Measurements from ENCODE around the gene FOXL2.

DNA sequence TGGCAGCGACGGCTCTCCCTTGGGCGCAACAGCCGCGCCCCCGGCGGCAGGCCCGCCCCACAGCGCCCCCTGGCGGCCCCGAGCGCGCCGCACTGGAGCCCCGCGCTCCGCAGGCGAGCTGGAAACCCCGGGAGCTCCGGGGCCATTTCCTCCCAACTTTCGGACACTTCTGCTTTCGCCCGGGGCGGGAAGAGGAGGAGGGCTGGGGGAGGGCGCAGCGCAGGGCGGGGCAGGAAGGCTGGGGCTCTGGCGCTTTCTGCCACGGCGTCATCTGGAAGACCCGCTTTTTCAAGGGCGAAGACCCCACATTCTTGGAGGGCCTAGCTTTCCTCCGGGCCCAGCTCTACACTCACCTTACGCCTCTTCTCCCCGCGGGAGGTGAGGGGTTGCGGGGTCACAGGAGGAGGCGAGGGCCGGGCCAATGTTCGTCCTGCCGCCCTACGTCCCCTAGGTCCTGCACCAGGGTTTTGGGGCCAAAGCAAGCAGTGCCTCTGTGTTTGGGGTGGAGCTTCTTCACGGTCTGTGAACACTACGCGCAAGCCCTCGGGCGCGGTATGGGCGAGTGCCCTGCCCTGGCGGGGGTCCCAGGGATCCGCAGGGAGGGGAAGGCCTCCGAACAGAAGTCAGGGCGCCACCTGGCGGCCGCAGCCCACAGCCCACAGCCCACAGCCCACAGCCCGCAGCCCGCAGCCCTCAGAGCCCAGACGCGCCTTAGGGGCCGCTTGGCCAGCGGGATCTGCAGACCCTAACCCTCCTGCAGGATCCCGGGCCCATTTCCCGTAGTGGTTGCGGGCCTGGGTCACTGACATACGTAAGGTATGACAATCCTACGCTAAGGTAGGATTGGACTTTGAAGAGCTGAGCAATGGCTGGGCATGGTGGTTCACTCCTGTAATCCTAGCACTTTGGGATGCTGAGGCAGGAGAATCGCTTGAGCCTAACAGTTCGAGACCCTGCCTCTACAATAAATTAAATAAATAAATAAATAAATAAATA is 31.1 kb downstream of the FOXL2 start:
- TF ChIP-seq, protein P1, sequence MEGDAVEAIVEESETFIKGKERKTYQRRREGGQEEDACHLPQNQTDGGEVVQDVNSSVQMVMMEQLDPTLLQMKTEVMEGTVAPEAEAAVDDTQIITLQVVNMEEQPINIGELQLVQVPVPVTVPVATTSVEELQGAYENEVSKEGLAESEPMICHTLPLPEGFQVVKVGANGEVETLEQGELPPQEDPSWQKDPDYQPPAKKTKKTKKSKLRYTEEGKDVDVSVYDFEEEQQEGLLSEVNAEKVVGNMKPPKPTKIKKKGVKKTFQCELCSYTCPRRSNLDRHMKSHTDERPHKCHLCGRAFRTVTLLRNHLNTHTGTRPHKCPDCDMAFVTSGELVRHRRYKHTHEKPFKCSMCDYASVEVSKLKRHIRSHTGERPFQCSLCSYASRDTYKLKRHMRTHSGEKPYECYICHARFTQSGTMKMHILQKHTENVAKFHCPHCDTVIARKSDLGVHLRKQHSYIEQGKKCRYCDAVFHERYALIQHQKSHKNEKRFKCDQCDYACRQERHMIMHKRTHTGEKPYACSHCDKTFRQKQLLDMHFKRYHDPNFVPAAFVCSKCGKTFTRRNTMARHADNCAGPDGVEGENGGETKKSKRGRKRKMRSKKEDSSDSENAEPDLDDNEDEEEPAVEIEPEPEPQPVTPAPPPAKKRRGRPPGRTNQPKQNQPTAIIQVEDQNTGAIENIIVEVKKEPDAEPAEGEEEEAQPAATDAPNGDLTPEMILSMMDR (IDR thresholded peaks at IDR 0.05; ENCODE audit: low read depth, low read length), result peak; percentile 79
- no peak for TF ChIP-seq EZH2phosphoT487 (IDR thresholded peaks at IDR 0.05; ENCODE audit: low read depth)

Measured in OCI-LY3 (cell line).